Upper lobe of left lung (tissue), 6 donors: ENCODE measurements around the gene PKNOX2. TPM values are rescaled to one million over a fixed set of nuclear protein-coding genes. Genes with fewer than 3 reads are reported as not detected.

Experiments
- ATAC-seq, 2 donors: fragments of 200-7000 bp; cut with Tn5 transposase; one replicate each; pipeline ENCODE4 v1.9.1; 2022; ENCODE audit warnings: mild to moderate bottlenecking in 2 of 2, moderate library complexity in 2 of 2; ENCODE audit not compliant: low FRiP score in 2 of 2
- DNase-seq, 2 donors: peaks; one replicate each; pipeline ENCODE4 v3.0.0-alpha.2; 2019 to 2020
- H3K27ac ChIP-seq, 4 donors: fragments of 200-600 bp; sonication (generic); one replicate each; pipeline ENCODE4 v1.5.1; 2016 to 2019
- H3K27me3 ChIP-seq, 4 donors: fragments of 200-600 bp; sonication (generic); one replicate each; pipeline ENCODE4 v1.5.1; 2017 to 2019
- H3K36me3 ChIP-seq, 4 donors: fragments of 200-600 bp; sonication (generic); one replicate each; pipeline ENCODE4 v1.5.1; 2016 to 2019
- H3K4me1 ChIP-seq, 4 donors: fragments of 200-600 bp; sonication (generic); one replicate each; pipeline ENCODE4 v1.5.1; 2018 to 2019
- H3K4me3 ChIP-seq, 4 donors: fragments of 200-600 bp; sonication (generic); one replicate each; pipeline ENCODE4 v1.5.1; 2017 to 2019; ENCODE audit warnings: mild to moderate bottlenecking in 2 of 4, moderate library complexity in 1 of 4
- H3K9me3 ChIP-seq, 4 donors: fragments of 200-600 bp; sonication (generic); one replicate each; pipeline ENCODE4 v1.5.1; 2018 to 2019
- CTCF ChIP-seq, 6 experiments: fragments of 450-650 bp in 4 of 6; fragments of 200-600 bp in 2 of 6; sonication (generic) in 2 of 6; IDR thresholded peaks; one replicate each; pipeline ENCODE4 v1.5.1; 2016 to 2019; ENCODE audit warnings: antibody characterized with exemption in 6 of 6
- EP300 ChIP-seq, 4 donors: sonication (generic); formaldehyde crosslinking; IDR thresholded peaks; one replicate each; pipeline ENCODE4 v1.5.1; 2017; ENCODE audit warnings: antibody characterized with exemption in 4 of 4, control low read depth in 2 of 4
- POLR2A ChIP-seq, 4 donors: fragments of 450-650 bp; IDR thresholded peaks; one replicate each; pipeline ENCODE4 v1.5.1; 2016 to 2017; ENCODE audit warnings: antibody characterized with exemption in 4 of 4, mild to moderate bottlenecking in 2 of 4
- POLR2AphosphoS5 ChIP-seq, 2 donors: sonication (generic); formaldehyde crosslinking; IDR thresholded peaks; one replicate each; pipeline ENCODE4 v1.5.1; 2017; ENCODE audit warnings: antibody characterized with exemption in 2 of 2
- WGBS, 2 donors: methylation state at CpG; one replicate each; pipeline ENCODE4 v1.1.5; 2017 to 2018; 5-methylcytosine and 5-hydroxymethylcytosine counted together
- total RNA-seq, 6 donors: library from RNA; depleted of rRNA in 4 of 6; stranded (reverse); fragments of >200 nt in 4 of 6; gene quantifications; one replicate each; pipeline versions ENCODE4 v1.1.0 to v1.2.1, GENCODE V29; 2016 to 2021
- donor health status: DM: no; HTN: no; CAD: no; lungs with moderate emphysema.
- donor health status: DM: no; HTN: yes; CAD: no; lungs with severe emphysema.

The PKNOX2 gene
- total RNA-seq, 6 donors from 2014 or later, result 2.9 to 15.5 (median 8.4) TPM

GRCh38 chr11:125279676-125280418 is 115.3 kb downstream of the PKNOX2 start:
- H3K27ac ChIP-seq, result no peak overlapping the region
- H3K27me3 ChIP-seq, result no peaks in the 10 kb centered on the region
- peaks cover 0 to 5% (median 0%) of the 10 kb centered on the region in 4 donors for H3K4me1 ChIP-seq
- no peak overlapping the region for H3K4me3 ChIP-seq
- no peak for ATAC-seq
- no peaks in the 10 kb centered on the region for H3K36me3 ChIP-seq
- 85 to 88% methylated on average over 8 of the region's 8 CpGs for WGBS, 2 donors
- TF ChIP-seq POLR2A (IDR thresholded peaks at IDR 0.05), result no peak
- no peak for TF ChIP-seq POLR2AphosphoS5 (IDR thresholded peaks at IDR 0.05)
- TF ChIP-seq CTCF (IDR thresholded peaks at IDR 0.05), result no peak
- no peak for TF ChIP-seq EP300 (IDR thresholded peaks at IDR 0.05)
- H3K9me3 ChIP-seq, result no peaks in the 10 kb centered on the region
- DNase-seq, result no peak

- Histone ChIP-seq H3K27me3 (no peaks in the 10 kb centered on the region), H3K36me3 (no peaks in the 10 kb centered on the region), H3K4me1 (peaks cover 0 to 1% (median 0%) of the 10 kb centered on the region in 4 donors), H3K4me3 (no peak overlapping the region), H3K9me3 (no peaks in the 10 kb centered on the region), H3K27ac (no peak overlapping the region)
- no peak for DNase-seq
- TF ChIP-seq POLR2A (IDR thresholded peaks at IDR 0.05), result no peak
- 83 to 89% methylated on average over 5 of the region's 5 CpGs for WGBS, 2 donors
- ATAC-seq, result peak in 1 of 2 donors; percentile 14
Observed at GRCh38 chr11:125280646-125281045, 116.1 kb downstream of the PKNOX2 start.

- H3K4me1 ChIP-seq, result no peaks in the 10 kb centered on the region
- no peaks in the 10 kb centered on the region for H3K36me3 ChIP-seq
- DNase-seq (no peak), ATAC-seq (no peak)
- H3K4me3 ChIP-seq, result no peak overlapping the region
- peak overlapping the region in 2 of 4 donors; percentile 14 to 45 for H3K27ac ChIP-seq
- WGBS, 2 donors, result 72 to 73% methylated on average over 10 to 12 of the region's 12 CpGs
- no peaks in the 10 kb centered on the region for H3K27me3 ChIP-seq
- no peaks in the 10 kb centered on the region for H3K9me3 ChIP-seq
- TF ChIP-seq POLR2AphosphoS5 (IDR thresholded peaks at IDR 0.05) (no peak), CTCF (IDR thresholded peaks at IDR 0.05) (no peak), POLR2A (IDR thresholded peaks at IDR 0.05) (no peak), EP300 (IDR thresholded peaks at IDR 0.05) (no peak)
Observed at GRCh38 chr11:125281831-125282595, 117.5 kb downstream of the PKNOX2 start.

- H3K27ac ChIP-seq, result peak overlapping the region in 1 of 4 donors; percentile 14
- no peak for DNase-seq
- no peak for TF ChIP-seq EP300 (IDR thresholded peaks at IDR 0.05)
Observed at GRCh38 chr11:125282596-125282914, 118.0 kb downstream of the PKNOX2 start.

GRCh38 chr11:125284245-125284850 is 119.8 kb downstream of the PKNOX2 start:
- 81 to 89% methylated on average over 10 of the region's 10 CpGs for WGBS, 2 donors
- Histone ChIP-seq H3K4me1 (no peaks in the 10 kb centered on the region), H3K36me3 (no peaks in the 10 kb centered on the region), H3K9me3 (no peaks in the 10 kb centered on the region), H3K4me3 (no peak overlapping the region), H3K27me3 (no peaks in the 10 kb centered on the region), H3K27ac (peak overlapping the region in 2 of 4 donors; percentile 32)
- TF ChIP-seq POLR2AphosphoS5 (IDR thresholded peaks at IDR 0.05) (no peak), POLR2A (IDR thresholded peaks at IDR 0.05) (no peak), CTCF (IDR thresholded peaks at IDR 0.05) (no peak), EP300 (IDR thresholded peaks at IDR 0.05) (no peak)
- ATAC-seq (no peak), DNase-seq (no peak)

More at GRCh38 chr11:125282596-125282914, 118.0 kb downstream of the PKNOX2 start:
- no peak overlapping the region for H3K4me3 ChIP-seq
- no peaks in the 10 kb centered on the region for H3K27me3 ChIP-seq
- H3K36me3 ChIP-seq, result no peaks in the 10 kb centered on the region
- WGBS, 2 donors, result 58 to 71% methylated on average over 3 of the region's 3 CpGs
- H3K4me1 ChIP-seq, result no peaks in the 10 kb centered on the region
- no peak for ATAC-seq
- H3K9me3 ChIP-seq, result no peaks in the 10 kb centered on the region
